ENCODE measurements around the gene PLRG1.

GRCh38 chr4:154516318-154517029 lies 33.7 kb downstream of the PLRG1 start:
- TF ChIP-seq, protein P1, sequence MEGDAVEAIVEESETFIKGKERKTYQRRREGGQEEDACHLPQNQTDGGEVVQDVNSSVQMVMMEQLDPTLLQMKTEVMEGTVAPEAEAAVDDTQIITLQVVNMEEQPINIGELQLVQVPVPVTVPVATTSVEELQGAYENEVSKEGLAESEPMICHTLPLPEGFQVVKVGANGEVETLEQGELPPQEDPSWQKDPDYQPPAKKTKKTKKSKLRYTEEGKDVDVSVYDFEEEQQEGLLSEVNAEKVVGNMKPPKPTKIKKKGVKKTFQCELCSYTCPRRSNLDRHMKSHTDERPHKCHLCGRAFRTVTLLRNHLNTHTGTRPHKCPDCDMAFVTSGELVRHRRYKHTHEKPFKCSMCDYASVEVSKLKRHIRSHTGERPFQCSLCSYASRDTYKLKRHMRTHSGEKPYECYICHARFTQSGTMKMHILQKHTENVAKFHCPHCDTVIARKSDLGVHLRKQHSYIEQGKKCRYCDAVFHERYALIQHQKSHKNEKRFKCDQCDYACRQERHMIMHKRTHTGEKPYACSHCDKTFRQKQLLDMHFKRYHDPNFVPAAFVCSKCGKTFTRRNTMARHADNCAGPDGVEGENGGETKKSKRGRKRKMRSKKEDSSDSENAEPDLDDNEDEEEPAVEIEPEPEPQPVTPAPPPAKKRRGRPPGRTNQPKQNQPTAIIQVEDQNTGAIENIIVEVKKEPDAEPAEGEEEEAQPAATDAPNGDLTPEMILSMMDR (IDR thresholded peaks at IDR 0.05): no peak
- TF ChIP-seq POLR2A (IDR thresholded peaks at IDR 0.05): no peak

Data from esophagus squamous epithelium (tissue), 4 donors.